GM21619 (cell line): ENCODE data around the gene MAGI2.

Experiments
- ATAC-seq: cut with Tn5 transposase; IDR thresholded peaks from one replicate; pipeline ENCODE4 v1.9.1; 2021; ENCODE audit not compliant: unreplicated experiment

MAGI2 gene

DNA sequence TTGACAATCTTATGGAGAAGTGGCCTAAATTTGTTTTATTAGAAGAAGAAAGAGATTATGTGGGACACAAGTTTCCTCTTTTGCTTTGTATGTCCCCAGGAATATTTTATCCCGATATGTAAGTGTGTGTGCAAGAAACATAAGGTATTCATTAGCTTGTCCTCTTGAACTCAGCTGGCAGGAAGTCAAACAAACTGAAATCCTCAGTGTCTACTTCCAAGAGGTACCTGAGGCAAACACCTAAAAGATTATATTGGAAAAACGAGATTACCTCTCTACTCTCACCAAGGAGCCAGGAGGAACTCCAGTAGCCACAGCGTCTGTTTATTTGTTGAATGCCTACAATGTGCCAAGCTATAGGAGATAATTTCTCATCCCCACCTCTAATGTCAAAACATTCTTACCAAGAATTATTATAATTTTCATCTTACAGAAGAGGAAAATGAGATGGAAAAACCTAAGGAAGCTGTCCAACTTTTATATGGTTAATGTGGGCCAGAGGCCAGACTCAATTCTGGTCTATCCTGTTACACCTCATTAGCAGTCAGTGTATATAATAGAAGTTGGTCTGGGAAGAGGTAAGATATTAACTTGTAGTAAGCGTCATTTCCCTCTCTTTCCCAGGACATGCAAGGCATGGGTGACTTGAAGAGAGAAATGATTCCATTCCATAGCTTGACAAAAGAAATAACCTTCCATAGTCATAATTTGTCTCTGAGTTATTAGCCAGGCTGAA is 692.7 kb downstream of the MAGI2 start:
- no peak for ATAC-seq

DNA sequence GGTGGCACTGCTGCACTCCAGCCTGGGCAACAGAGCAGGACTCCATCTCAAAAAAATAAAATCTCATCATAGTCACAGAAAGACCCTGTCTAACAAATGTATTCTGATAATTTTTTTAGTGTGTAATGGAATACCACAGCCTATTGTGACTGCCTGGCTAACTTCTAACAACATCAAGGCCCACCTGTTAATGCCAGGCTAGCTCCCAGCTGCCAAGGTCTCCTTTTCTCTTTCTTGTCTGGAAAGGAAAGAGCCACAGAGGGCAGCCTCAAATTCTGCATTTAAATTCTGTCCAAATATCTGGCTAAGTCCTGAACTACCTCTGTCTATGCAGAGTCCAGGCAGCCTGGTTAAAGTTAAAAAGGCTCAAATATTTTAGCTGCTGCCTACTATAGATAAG is 700.9 kb downstream of the MAGI2 start:
- ATAC-seq = no peak

DNA sequence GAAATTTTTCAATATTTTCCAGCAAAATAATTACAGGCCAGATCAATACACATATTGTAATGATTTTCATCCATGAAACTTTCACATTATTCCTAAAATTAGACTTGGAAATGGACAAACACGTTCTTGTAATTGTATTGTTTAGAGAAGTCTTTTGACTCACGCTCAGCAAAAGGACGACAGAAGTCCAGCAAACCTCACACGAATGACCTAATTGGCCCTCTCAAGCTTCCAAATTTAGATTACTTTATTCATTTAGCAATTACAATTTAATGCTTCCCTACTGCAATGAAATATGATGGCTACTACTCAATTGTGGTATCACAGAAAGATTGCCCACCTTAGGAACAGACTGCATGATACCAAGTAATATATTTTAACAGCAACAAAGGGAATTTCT is 702.2 kb downstream of the MAGI2 start:
- ATAC-seq = no peak

DNA sequence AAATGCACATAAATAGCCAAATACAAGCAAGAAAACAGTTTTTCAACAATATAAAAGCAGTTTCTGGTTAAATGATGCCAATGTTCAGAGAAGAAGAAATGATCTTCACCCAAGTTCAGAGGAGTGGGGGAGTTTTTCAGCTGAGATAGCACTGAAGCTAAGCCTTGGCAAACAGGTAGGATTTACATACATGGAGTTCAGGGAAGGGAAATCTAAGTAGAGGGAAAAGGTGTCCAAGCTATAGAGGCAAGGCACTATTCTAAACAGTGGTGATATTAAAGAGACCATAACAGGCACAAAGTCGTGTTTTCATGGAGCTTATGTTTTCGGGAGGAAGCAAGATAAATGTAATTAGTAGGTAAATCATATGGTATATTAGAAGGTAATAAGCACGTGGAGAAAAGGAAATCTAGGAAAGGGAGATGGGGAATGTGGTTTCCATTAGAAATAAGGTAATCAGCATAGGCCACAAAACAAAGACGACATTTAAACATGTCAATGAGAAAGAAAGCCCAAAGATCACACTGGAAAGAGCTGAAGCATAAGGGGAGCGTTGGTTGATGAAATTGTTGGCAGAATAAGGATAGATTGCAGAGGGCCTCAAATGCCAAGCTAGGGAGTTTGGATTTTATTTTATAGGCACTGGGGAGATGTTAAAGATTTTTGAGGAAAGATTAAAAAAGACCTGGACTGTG is 704.3 kb downstream of the MAGI2 start:
- ATAC-seq = no peak

GRCh38 chr7:78747592-78747991 is 705.9 kb downstream of the MAGI2 start:
- no peak for ATAC-seq

GRCh38 chr7:78746301-78746700 is 707.2 kb downstream of the MAGI2 start:
- no peak for ATAC-seq

DNA sequence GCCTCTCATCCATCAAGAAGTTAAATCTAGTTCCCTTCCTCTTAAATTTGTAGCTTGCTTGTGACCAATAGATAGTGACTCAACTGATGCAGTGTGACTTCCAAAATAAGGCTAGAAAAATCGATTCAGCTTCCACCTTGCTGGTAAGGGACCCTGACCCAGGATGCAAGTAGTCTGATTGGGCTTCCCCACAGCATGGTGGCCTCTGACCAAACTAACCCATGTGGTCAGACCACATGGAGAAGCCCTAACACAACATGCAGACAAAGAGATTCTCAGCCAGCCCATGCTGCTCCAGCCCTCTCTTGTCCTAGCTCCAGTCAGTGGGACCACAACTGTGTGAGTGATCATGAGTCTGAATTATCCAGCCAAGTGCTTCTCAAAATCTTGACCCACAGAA is 710.8 kb downstream of the MAGI2 start:
- ATAC-seq = no peak

GRCh38 chr7:78736548-78736947 is 716.9 kb downstream of the MAGI2 start:
- ATAC-seq = no peak

DNA sequence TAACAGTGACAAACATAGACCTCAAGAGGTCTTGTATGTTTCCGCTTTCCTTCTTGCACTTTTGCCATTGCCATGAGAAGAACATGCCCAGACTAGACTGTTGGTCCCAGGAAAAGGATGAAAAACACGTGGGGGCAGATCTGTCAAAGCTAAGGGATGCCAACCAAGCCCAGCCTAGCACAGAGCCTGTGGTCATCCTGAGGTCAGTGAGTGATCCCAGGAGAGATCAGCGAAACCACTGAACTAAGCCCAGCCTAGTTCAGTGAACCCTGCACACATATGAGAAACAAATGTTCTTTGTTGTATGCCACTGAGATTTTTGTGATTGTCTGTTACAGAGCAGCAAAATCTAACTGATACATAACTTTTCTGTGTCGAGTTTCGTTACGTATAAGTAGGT is 718.8 kb downstream of the MAGI2 start:
- no peak for ATAC-seq

DNA sequence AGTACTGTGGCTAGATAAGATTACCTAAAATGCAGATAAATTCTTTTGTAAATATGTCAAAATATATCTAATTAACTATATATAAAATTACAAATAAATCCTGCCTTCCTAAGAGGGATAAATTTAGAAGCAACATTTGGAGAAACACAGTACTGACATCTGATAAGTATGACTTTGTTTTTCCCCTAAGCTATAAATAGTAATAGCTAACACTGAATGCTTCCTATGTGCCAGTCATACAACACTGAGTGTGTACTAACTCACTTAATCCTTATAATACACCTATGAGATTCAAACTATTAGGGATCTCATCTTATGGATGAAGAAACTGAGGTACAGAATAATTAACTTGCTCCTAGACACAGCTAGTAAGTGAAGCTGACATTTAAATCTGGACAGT is 733.4 kb downstream of the MAGI2 start:
- no peak for ATAC-seq

DNA sequence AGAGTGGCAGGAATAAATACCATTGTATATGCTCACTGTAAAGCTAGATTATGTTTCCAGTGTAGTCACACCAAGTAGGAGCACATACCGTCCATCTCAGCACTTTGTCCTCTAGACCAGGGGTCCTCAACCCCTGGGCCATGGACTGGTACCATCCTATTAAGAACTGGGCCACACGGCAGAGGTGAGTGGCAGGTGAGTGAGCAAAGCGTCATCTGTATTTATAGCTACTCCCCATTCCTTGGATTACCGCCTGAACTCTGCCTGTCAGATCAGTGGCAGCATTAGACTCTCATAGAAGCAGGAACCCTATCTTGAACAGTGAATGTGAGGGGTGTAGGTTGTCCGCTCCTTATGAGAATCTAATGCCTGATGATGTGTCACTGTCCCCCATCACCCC is 735.3 kb downstream of the MAGI2 start:
- no peak for ATAC-seq

DNA sequence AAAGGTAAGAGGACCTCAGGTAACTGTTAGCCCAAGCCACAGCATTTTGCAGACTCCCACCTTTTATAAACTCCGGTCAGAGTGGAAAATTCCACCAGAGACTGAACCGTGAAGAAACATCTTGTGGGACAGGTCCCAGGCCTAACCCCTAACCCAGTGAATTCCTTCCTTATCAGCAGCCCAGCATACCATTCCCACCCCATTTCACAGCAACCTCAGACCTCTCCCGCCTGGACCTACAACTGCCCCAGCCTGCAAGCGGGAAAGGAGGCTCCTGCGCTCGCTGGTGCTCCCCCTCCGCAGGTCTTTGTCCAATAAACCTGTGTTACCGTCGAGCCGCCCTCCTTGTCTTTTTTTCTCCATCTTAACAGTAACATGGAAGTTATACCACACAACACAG is 736.6 kb downstream of the MAGI2 start:
- ATAC-seq = no peak

GRCh38 chr7:78714356-78714755 is 739.1 kb downstream of the MAGI2 start:
- ATAC-seq = no peak

DNA sequence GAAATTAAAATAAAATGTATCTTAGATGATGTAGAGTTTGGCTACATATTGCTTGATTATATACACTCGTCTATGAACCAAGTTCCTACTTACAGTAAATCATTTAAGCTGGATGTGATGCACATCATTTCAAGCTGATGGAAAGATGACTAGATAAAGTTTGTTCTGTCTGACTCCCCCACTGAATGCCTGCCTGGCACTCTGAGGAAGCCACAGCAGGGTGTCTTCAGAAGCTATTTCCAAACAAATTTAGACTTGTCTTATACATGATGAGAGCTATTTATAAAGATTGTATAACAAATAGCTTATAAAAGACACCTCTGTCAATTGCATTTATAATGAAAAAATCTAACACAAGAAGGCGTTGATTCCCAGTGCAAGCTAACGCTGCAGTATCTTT is 741.4 kb downstream of the MAGI2 start:
- no peak for ATAC-seq

GRCh38 chr7:78709658-78710057 is 743.8 kb downstream of the MAGI2 start:
- no peak for ATAC-seq

- ATAC-seq = no peak
Observed at GRCh38 chr7:78704504-78704903, 749.0 kb downstream of the MAGI2 start.

GRCh38 chr7:78703391-78703790 is 750.1 kb downstream of the MAGI2 start:
- no peak for ATAC-seq

GRCh38 chr7:78702770-78703169 is 750.7 kb downstream of the MAGI2 start:
- no peak for ATAC-seq

- ATAC-seq = no peak
Observed at GRCh38 chr7:78695826-78696225, 757.6 kb downstream of the MAGI2 start.

- ATAC-seq = no peak
Observed at GRCh38 chr7:78691584-78691983, 761.9 kb downstream of the MAGI2 start.

GRCh38 chr7:78690174-78690573 is 763.3 kb downstream of the MAGI2 start:
- no peak for ATAC-seq

- no peak for ATAC-seq
Observed at GRCh38 chr7:78688376-78688775, 765.1 kb downstream of the MAGI2 start.

- ATAC-seq = no peak
Observed at GRCh38 chr7:78686189-78686588, 767.3 kb downstream of the MAGI2 start.
